Stimulated activated CD8-positive, alpha-beta memory T cell treated with anti-CD3 and anti-CD28 coated beads, Interleukin-7, amount 100 ng/mL, for 4 hours (primary cell): ENCODE data around the gene NAPA.

ENCODE experiments used
- DNase-seq, 2 donors: peaks; one replicate each; pipeline ENCODE4 v3.0.0-alpha.2; 2020; ENCODE audit warnings: low read depth in 2 of 2

The NAPA gene

DNA sequence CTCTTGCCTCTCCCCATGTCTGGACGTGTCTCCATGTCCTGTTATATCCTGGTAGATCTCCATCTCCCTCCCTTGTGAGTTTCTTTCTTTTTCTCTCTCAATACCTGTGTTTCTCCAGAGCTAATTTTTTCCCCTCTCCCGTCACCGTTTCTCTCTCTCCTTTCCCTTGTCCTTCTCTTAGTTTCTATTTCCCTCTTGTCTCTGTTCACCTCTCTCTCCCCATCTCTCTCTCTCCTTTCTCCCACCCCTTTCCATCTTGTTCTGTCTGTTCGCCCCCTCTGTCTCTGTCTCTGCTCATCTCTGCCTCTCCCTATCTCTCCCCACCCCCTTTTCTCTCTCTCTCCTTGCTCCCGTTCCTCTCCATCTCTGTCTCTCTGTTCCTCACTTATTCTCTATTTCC lies 56.2 kb downstream of the NAPA start:
- DNase-seq, result no peak

DNA sequence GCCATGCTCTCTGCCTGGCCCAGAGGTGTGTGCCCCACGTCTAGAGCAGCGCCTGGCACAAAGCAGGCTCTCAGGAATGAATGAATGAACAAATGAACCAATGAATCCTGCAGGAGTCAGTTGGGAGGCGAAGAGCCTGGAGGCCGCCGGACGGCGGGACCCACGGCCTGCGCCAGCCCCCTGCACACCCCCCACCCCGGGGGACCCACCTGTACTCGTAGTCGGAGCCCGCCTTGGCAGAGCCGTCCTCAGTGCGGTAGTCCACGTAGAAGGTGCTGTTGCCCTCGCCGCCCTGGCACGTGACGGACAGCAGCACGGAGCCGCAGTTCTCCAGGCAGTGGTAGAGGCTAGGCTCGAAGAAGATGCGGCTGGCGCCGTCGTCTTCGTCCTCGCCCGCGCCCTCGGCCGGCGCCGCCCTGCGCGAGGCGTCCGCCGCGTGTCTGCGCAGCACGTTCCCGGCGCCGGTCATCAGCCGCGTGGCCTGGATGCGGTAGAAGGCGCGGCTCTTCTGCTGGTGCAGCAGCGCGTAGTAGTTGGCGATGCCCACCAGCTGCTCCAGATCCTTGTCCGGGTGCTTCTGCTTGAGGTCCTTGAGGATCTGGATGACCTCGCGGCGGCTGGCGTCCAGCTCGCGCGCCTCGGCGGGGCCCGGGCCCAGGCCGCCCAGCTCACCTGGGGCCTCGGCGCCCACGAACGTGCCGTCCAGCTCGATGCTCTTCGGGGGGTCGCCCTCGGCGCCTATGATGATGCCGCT lies 58.0 kb downstream of the NAPA start:
- DNase-seq, result no peak

DNA sequence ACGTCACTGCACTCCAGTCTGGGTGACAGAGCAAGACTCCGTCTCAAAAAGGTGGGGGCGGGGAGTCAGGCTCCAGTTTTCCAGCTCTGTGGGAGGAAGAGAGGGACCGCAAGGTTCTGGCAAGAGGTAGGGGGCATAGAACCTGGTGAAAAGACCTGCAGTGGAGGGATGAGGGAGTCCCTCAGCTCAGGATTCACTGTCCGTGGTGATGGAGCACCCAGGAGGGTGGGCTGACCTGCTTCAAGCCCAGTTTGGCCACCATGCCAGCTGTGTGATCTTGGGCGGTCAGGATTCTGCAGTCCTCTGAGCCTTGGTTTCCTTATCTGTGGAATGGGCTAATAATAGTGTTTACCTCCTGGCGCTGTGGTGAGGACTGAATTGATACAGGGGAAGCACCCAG lies 64.4 kb downstream of the NAPA start:
- DNase-seq, result no peak

DNA sequence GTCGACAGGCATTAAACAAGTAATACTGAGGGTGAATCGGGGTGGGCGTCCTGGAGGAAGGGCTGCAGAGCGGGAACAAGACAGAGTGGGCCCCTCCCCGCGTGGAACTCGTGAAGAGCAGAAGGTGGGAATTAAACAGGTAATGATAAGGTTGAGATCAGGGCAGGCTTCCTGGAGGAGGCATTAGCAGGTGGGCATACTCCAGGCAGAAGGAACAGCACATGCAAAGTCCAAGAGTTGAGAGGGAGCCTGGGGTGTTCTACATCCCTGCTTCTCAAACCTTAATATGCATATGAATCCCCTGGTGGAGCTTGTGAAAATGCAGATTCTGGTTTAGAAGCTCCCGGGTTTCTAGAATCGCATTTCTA lies 66.5 kb downstream of the NAPA start:
- DNase-seq, result no peak

DNA sequence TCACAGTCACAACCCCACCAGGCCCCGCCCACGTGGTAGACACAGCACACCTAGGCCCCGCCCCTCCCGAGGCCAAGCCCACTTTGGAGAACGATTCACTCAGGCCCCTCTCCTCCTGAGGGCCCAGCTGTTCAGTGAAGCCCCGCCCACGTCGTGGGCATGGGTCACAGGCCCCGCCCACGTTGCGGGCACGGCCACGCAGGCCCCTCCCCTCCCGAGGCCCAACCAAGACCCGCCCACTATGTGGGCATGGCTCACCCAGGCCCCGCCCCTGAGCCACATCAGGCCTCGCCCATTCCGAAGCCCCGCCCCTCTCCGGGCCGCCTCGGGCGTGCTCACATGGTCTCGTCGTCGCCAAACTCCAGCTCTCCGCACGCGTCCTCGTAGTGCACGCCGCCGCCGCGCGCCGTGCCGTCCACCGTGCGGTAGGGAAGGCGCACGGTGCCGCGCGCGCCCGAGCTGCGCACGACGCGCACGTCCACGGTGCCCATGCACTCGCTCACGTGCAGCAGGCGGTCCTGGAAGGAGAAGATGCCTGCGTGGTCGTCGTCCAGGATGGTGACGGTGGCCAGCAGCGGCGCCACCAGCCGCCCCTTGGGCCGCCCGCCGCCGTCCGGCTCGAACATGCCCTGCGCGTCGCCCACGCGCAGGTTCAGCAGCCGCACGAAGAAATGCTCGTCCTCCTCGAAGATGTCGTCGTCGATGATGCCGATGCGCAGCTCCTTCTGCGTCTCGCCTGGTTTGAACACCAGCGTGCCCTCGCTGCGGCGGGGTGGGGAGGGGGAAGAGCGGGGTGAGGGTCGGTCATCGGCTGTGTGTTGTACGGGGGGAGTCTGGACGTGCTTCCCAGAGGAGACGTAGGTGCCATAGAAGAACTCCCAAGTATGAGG lies 67.1 kb downstream of the NAPA start:
- DNase-seq, result peak in 1 of 2 donors; percentile 8

DNA sequence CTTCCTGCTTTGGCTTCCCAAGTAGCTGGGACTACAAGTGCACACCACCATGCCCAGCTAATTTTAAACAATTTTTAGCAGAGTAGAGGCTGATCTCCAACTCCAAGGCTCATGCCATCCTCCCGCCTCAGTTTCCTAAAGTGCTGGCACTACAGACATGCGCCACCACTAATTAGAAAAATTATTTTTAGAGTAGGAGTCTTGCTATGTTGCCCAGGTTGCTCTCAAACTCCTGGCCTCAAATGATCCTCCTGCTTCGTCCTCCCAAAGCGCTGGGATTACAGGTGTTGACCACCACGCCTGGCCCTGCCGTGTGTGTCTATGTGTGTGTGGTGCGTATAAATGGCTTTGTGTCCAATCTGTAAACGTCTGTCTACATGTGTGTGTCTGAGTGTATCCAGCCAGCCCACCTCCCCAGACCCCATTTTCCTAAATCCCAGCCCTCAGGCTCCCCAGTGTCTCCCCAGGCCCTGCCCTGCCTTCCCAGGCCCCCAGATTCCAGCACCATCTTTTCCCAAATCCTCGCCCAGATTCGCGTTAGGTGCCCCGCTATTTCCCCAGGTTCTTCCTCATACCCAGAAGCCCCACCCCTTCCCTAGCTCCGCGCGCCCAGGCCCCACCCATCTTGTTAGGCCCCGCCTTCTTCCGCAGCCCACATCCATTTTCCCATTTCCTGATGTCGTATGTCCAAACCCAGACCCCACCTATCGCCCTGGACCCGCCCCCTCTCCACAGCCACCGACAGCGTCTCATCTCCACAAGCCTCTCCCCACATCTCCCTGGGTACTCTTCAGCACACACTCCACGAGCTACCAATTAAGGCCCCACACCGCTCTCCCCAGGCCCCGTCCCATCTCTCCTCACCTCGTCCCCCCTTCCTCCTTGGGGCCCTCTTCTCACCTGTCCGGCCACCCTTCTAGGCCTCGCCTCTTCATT lies 68.1 kb downstream of the NAPA start:
- DNase-seq, result no peak

DNA sequence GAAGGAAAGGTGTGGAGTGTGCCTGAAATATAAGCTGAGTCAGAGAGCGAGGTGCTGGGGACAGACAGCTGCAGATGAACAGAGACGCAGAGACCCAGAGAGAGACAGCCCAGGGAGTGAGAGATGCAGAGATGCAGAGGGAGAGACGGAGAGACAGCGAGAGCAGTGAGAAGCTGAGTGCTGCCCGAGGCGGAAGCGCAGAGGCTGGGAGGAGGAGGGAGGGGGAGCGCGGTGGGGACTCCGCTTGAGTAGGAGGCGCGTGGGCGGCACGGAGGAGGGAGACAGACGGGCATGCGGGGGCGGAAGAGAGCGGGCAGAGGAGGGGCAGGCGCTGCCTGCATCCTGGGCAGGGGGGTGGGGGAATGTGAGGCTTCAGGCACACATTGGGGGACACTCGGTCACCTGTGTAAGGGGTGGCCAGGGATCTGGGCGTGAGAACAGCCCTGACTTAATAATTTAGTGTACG lies 68.9 kb downstream of the NAPA start:
- DNase-seq, result peak; percentile 76

DNA sequence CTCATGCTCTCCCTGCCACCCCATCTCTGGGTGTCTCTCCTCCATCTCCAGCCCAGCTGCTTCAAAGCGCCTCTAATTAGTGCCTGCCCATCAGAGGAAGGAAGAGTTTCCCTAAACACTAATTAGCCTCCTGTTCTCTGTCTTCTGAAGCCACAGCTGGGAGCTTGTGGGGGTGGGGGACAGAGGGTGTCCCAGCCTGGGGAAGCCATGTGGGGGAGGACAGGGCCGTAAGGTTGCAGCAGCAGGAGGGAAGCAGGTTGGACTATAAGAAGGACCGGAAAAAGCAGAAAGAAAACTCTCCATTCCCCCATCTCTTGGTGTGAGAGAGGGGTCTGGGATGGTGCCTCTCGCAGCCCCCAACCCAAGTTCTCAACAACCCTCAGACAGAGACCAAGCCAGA lies 69.3 kb downstream of the NAPA start:
- no peak for DNase-seq

DNA sequence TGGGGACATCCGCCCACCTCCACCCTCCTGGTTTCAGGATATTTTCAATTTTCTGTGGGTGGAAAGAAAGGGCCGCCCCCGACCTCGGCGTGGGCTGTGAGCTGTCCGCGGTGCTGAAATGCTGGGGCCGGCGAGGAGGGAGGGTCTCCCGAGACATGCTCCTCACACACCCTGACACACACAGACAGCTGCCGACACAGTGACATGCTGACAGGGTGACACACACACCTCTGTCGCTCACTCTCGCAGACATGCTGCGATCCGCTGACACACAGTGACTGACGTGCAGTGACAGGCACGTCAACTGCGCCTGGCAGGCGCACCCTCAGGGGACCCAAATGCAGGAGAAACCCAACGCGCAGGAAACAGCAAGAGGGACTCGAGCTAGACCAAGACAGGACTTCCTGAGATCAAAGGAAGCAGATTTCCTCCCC lies 70.5 kb downstream of the NAPA start:
- DNase-seq, result no peak

DNA sequence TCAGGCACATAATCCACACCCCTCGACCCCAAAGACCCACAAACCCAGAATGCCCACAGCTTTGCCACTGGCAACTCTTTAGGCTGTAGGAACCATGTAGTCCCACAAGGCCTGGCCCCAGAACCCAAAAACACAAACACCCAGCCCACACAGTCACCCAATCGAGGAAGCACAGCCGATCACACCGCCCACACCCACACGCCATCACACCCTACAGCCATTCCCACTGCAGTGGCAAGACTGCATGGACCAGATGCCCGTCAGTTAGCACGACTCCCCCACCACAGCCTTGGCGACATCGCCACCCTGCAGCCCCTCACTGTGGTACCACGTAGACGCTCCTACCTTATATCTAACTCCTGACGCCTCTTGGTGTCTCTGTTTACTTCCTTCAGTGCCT lies 71.5 kb downstream of the NAPA start:
- no peak for DNase-seq

DNA sequence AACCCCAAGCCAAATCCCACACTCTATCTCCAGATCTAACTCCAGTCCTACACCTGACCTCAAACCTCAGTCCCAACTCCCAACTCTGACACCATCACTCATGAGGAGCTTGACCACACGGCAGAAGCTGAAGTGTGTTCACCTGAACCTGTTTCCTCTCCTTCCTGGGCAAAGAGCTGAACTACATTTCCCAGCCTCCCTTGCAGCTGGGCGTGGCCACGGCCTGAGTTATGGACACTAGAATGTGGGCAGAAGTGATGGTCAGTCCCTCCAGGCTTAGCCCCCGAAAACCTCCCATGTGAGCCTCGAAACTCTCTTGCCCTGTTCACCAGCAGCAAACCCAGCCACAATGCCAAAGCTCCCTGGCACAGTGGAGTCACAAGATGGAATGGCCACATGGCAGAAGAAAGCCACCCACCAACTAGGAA lies 76.1 kb downstream of the NAPA start:
- no peak for DNase-seq
